GM06990 (cell line): ENCODE results near the gene GNPTAB.

Experiments used
- DNase-seq: peaks from one replicate; pipeline ENCODE4 v3.0.0-alpha.2; 2011; ENCODE audit not compliant: insufficient read length; ENCODE audit errors: extremely low read depth
- H3K27me3 ChIP-seq: replicated peaks from 2 replicates; pipeline ENCODE4 v1.6.0; 2011; ENCODE audit warnings: low read length; ENCODE audit not compliant: control insufficient read depth, insufficient read depth
- H3K36me3 ChIP-seq: 2 replicates; pipeline ENCODE4 v1.5.1; 2011; ENCODE audit warnings: low read length; ENCODE audit not compliant: control insufficient read depth, insufficient read depth
- H3K4me3 ChIP-seq: replicated peaks from 2 replicates; pipeline ENCODE4 v1.5.1; 2011; ENCODE audit warnings: low read depth, mild to moderate bottlenecking, control low read depth, low read length
- CTCF ChIP-seq: IDR thresholded peaks from 2 replicates; pipeline ENCODE4 v1.5.1; 2011; ENCODE audit warnings: low read length, control low read depth, mild to moderate bottlenecking, inconsistent platforms; ENCODE audit not compliant: insufficient read depth, poor library complexity, severe bottlenecking

GNPTAB gene

GRCh38 chr12:101761350-101761749, 69.4 kb downstream of the GNPTAB start:
- no peaks in the 10 kb centered on the region; the same call in 1 of the 2 replicates for H3K36me3 ChIP-seq
- no peak for TF ChIP-seq CTCF
- no peaks in the 10 kb centered on the region for H3K27me3 ChIP-seq
- DNase-seq, result no peak
- H3K4me3 ChIP-seq, result no peak overlapping the region

GRCh38 chr12:101759396-101760047, 71.2 kb downstream of the GNPTAB start:
- no peak for DNase-seq
- Histone ChIP-seq H3K4me3 (no peak overlapping the region), H3K27me3 (no peaks in the 10 kb centered on the region), H3K36me3 (no peaks in the 10 kb centered on the region; the same call in 1 of the 2 replicates)
- TF ChIP-seq CTCF, result peak; percentile 77

- no peak overlapping the region for H3K4me3 ChIP-seq
- H3K27me3 ChIP-seq, result no peaks in the 10 kb centered on the region
- no peak for DNase-seq
- TF ChIP-seq CTCF, result no peak
- H3K36me3 ChIP-seq, result peaks cover 3% of the 10 kb centered on the region
Measured at GRCh38 chr12:101750152-101750551, 80.6 kb downstream of the GNPTAB start.

GRCh38 chr12:101749657-101750056, 81.1 kb downstream of the GNPTAB start:
- TF ChIP-seq CTCF, result no peak
- DNase-seq, result no peak
- H3K36me3 ChIP-seq, result peaks cover 3% of the 10 kb centered on the region

GRCh38 chr12:101748907-101749306, 81.9 kb downstream of the GNPTAB start:
- peaks cover 3% of the 10 kb centered on the region for H3K36me3 ChIP-seq
- DNase-seq, result no peak
- TF ChIP-seq CTCF, result no peak
- no peak overlapping the region for H3K4me3 ChIP-seq
- no peaks in the 10 kb centered on the region for H3K27me3 ChIP-seq

More at GRCh38 chr12:101749657-101750056, 81.1 kb downstream of the GNPTAB start:
- H3K27me3 ChIP-seq, result no peaks in the 10 kb centered on the region
- no peak overlapping the region for H3K4me3 ChIP-seq

GRCh38 chr12:101747697-101748096, 83.1 kb downstream of the GNPTAB start:
- TF ChIP-seq CTCF, result no peak
- H3K4me3 ChIP-seq, result no peak overlapping the region
- no peak for DNase-seq
- H3K36me3 ChIP-seq, result peaks cover 3% of the 10 kb centered on the region
- no peaks in the 10 kb centered on the region for H3K27me3 ChIP-seq
